ENCODE data around the gene GPR179.

GPR179 gene

GRCh38 chr17:38361694-38362465 is 18.1 kb upstream of the GPR179 start:
- TF ChIP-seq CTCF (conservative IDR thresholded peaks at IDR 0.05; ENCODE audit: control insufficient read depth, insufficient read depth, low read depth, low read length): no peak
- no peak overlapping the region for H3K4me3 ChIP-seq (ENCODE audit: control insufficient read depth, low read depth, low read length)
- DNase-seq (ENCODE audit: low read depth): no peak

GRCh38 chr17:38358586-38359513 is 15.1 kb upstream of the GPR179 start:
- no peak for DNase-seq (ENCODE audit: low read depth)
- H3K4me3 ChIP-seq (ENCODE audit: control insufficient read depth, low read depth, low read length): no peak overlapping the region
- TF ChIP-seq CTCF (conservative IDR thresholded peaks at IDR 0.05; ENCODE audit: control insufficient read depth, insufficient read depth, low read depth, low read length): no peak

GRCh38 chr17:38357486-38358123 is 13.8 kb upstream of the GPR179 start:
- DNase-seq (ENCODE audit: low read depth): peak; percentile 15
- H3K4me3 ChIP-seq (ENCODE audit: control insufficient read depth, low read depth, low read length): no peak overlapping the region
- no peak for TF ChIP-seq CTCF (conservative IDR thresholded peaks at IDR 0.05; ENCODE audit: control insufficient read depth, insufficient read depth, low read depth, low read length)

GRCh38 chr17:38355251-38355650 is 11.5 kb upstream of the GPR179 start:
- H3K4me3 ChIP-seq (ENCODE audit: control insufficient read depth, low read depth, low read length): no peak overlapping the region
- TF ChIP-seq CTCF (conservative IDR thresholded peaks at IDR 0.05; ENCODE audit: control insufficient read depth, insufficient read depth, low read depth, low read length): no peak
- DNase-seq (ENCODE audit: low read depth): no peak

GRCh38 chr17:38354466-38354865 is 10.7 kb upstream of the GPR179 start:
- DNase-seq (ENCODE audit: low read depth): no peak
- H3K4me3 ChIP-seq (ENCODE audit: control insufficient read depth, low read depth, low read length): no peak overlapping the region
- TF ChIP-seq CTCF (conservative IDR thresholded peaks at IDR 0.05; ENCODE audit: control insufficient read depth, insufficient read depth, low read depth, low read length): no peak

- H3K4me3 ChIP-seq (ENCODE audit: control insufficient read depth, low read depth, low read length): peak overlapping the region; percentile 70
- DNase-seq (ENCODE audit: low read depth): no peak
Observed at GRCh38 chr17:38353668-38354067, 9.9 kb upstream of the GPR179 start.

More at GRCh38 chr17:38353668-38354067, 9.9 kb upstream of the GPR179 start:
- TF ChIP-seq CTCF (conservative IDR thresholded peaks at IDR 0.05; ENCODE audit: control insufficient read depth, insufficient read depth, low read depth, low read length): no peak
